ENCODE data around the gene KATNBL1. TPM values are rescaled to one million over a fixed set of nuclear protein-coding genes. Genes with fewer than 3 reads are reported as not detected.
A peak's percentile ranks its signal among the peaks of the same experiment; 100 is the strongest.

Gene KATNBL1
- 10 to 100 TPM; 24.7 to 26.2 TPM for total RNA-seq
- 10 to 100 TPM in 1 of 2 donors, 1 to 10 TPM in 1; 6.4 to 19.4 TPM for polyA plus RNA-seq

- H3K27me3 ChIP-seq (ENCODE audit: control insufficient read depth in 4 of 4, insufficient read depth in 4 of 4, low read length in 3 of 4): no peaks in the 10 kb centered on the region
- peak within 1 kb of the TSS; percentile 83 to 86 for H3K9ac ChIP-seq (ENCODE audit: low read depth in 1 of 2, low read length in 2 of 2)
- under 1% methylated on average over 81 of the region's 81 CpGs for WGBS
- H3K36me3 ChIP-seq (ENCODE audit: control insufficient read depth in 4 of 4, insufficient read depth in 3 of 4, low read depth in 1 of 4, low read length in 3 of 4): no peaks in the 10 kb centered on the region
- TF ChIP-seq, protein P1, sequence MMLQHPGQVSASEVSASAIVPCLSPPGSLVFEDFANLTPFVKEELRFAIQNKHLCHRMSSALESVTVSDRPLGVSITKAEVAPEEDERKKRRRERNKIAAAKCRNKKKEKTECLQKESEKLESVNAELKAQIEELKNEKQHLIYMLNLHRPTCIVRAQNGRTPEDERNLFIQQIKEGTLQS (IDR thresholded peaks at IDR 0.05): no peak
- no peak for TF ChIP-seq MAX (IDR thresholded peaks at IDR 0.05)
- TF ChIP-seq, protein P2, sequence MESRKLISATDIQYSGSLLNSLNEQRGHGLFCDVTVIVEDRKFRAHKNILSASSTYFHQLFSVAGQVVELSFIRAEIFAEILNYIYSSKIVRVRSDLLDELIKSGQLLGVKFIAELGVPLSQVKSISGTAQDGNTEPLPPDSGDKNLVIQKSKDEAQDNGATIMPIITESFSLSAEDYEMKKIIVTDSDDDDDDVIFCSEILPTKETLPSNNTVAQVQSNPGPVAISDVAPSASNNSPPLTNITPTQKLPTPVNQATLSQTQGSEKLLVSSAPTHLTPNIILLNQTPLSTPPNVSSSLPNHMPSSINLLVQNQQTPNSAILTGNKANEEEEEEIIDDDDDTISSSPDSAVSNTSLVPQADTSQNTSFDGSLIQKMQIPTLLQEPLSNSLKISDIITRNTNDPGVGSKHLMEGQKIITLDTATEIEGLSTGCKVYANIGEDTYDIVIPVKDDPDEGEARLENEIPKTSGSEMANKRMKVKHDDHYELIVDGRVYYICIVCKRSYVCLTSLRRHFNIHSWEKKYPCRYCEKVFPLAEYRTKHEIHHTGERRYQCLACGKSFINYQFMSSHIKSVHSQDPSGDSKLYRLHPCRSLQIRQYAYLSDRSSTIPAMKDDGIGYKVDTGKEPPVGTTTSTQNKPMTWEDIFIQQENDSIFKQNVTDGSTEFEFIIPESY (IDR thresholded peaks at IDR 0.05): no peak
- TF ChIP-seq RXRA (IDR thresholded peaks at IDR 0.05): peak; percentile 86 to 95
- TF ChIP-seq RAD21 (IDR thresholded peaks at IDR 0.05): peak; percentile 91 to 94
- TF ChIP-seq CTCF (IDR thresholded peaks at IDR 0.05; ENCODE audit: low read depth, low read length, missing input control): peak; percentile 98
- no peak for TF ChIP-seq EGR1 (IDR thresholded peaks at IDR 0.05; ENCODE audit: low read depth in 2 of 2)
- TF ChIP-seq YY1 (IDR thresholded peaks at IDR 0.05): peak; percentile 88
- peak; percentile 81 for TF ChIP-seq SP1 (IDR thresholded peaks at IDR 0.05)
- no peak for TF ChIP-seq TAF1 (conservative IDR thresholded peaks at IDR 0.05)
- peak in 1 of 2 donors; percentile 69 for TF ChIP-seq GABPA (IDR thresholded peaks at IDR 0.05 in 1 of 2, conservative IDR thresholded peaks at IDR 0.05 in 1 of 2)
- no peak for TF ChIP-seq FOXA1 (IDR thresholded peaks at IDR 0.05)
- TF ChIP-seq NR2F2 (IDR thresholded peaks at IDR 0.05): peak; percentile 72
- no peak for TF ChIP-seq JUND (IDR thresholded peaks at IDR 0.05)
- peak; percentile 39 to 56 for TF ChIP-seq HNF4A (conservative IDR thresholded peaks at IDR 0.05)
- TF ChIP-seq FOXA2 (IDR thresholded peaks at IDR 0.05): no peak
- no peak for TF ChIP-seq HNF4G (IDR thresholded peaks at IDR 0.05)
- TF ChIP-seq, protein P3, sequence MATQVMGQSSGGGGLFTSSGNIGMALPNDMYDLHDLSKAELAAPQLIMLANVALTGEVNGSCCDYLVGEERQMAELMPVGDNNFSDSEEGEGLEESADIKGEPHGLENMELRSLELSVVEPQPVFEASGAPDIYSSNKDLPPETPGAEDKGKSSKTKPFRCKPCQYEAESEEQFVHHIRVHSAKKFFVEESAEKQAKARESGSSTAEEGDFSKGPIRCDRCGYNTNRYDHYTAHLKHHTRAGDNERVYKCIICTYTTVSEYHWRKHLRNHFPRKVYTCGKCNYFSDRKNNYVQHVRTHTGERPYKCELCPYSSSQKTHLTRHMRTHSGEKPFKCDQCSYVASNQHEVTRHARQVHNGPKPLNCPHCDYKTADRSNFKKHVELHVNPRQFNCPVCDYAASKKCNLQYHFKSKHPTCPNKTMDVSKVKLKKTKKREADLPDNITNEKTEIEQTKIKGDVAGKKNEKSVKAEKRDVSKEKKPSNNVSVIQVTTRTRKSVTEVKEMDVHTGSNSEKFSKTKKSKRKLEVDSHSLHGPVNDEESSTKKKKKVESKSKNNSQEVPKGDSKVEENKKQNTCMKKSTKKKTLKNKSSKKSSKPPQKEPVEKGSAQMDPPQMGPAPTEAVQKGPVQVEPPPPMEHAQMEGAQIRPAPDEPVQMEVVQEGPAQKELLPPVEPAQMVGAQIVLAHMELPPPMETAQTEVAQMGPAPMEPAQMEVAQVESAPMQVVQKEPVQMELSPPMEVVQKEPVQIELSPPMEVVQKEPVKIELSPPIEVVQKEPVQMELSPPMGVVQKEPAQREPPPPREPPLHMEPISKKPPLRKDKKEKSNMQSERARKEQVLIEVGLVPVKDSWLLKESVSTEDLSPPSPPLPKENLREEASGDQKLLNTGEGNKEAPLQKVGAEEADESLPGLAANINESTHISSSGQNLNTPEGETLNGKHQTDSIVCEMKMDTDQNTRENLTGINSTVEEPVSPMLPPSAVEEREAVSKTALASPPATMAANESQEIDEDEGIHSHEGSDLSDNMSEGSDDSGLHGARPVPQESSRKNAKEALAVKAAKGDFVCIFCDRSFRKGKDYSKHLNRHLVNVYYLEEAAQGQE (IDR thresholded peaks at IDR 0.05): peak; percentile 65
- peak within 1 kb of the TSS in 1 of 2 donors; percentile 66 for H3K27ac ChIP-seq (ENCODE audit: low read depth in 1 of 2, low read length in 2 of 2)
- peak within 1 kb of the TSS; percentile 76 to 97 (median 93) for H3K4me3 ChIP-seq (ENCODE audit: low read depth in 1 of 3, low read length in 3 of 3)
- H3K4me1 ChIP-seq (ENCODE audit: control insufficient read depth in 4 of 4, insufficient read depth in 4 of 4, low read length in 3 of 4): peaks cover 2 to 14% (median 10%) of the 10 kb centered on the region in 4 donors
- peak; percentile 99 for DNase-seq (ENCODE audit: low spot score)
- H3K9me3 ChIP-seq (ENCODE audit: control insufficient read depth in 4 of 4, low read length in 3 of 4): no peaks in the 10 kb centered on the region
Observed at GRCh38 chr15:34209421-34210282, at the start of gene KATNBL1. KATNBL1 (minus strand) TSS chr15:34210096; CDS start chr15:34163676, 46,420 bp downstream.
